Pancreas (tissue), 10 donors: ENCODE measurements around the gene ROS1. TPM values are rescaled to one million over a fixed set of nuclear protein-coding genes. Genes with fewer than 3 reads are reported as not detected.
A peak's percentile ranks its signal among the peaks of the same experiment; 100 is the strongest.

Experiments used
- ATAC-seq, 4 donors: fragments of 200-7000 bp; cut with Tn5 transposase; one replicate each; pipeline versions ENCODE4 v1.8.0 to v1.9.1; 2020; ENCODE audit warnings: mild to moderate bottlenecking in 4 of 4, moderate library complexity in 4 of 4
- DNase-seq, 6 donors: peaks; one replicate each; pipeline ENCODE4 v3.0.0-alpha.2; 2020
- FAIRE-seq: peaks from 2 replicates; lab custom pipeline; 2012; peaks lifted over from hg19 to GRCh38; lab: Jason Lieb, UNC
- H3K27ac ChIP-seq, 4 donors: fragments of 200-600 bp; sonication (generic); 1 replicate in 3 of 4; 2 replicates in 1 of 4; pipeline versions ENCODE4 v1.5.0 to v1.8.0; 2020
- H3K27me3 ChIP-seq, 4 donors: fragments of 200-600 bp; one replicate each; pipeline ENCODE4 v1.8.0; 2021
- H3K36me3 ChIP-seq, 3 donors: fragments of 200-600 bp; sonication (generic) in 1 of 3; one replicate each; pipeline versions ENCODE4 v1.5.0 to v1.8.0; 2020 to 2021
- H3K4me1 ChIP-seq, 3 donors: fragments of 200-600 bp; one replicate each; pipeline ENCODE4 v1.8.0; 2021
- H3K4me3 ChIP-seq, 4 donors: fragments of 200-600 bp; sonication (generic) in 2 of 4; one replicate each; pipeline versions ENCODE4 v1.5.0 to v1.8.0; 2020 to 2021
- H3K9me3 ChIP-seq, 4 donors: fragments of 200-600 bp; one replicate each; pipeline ENCODE4 v1.8.0; 2021
- WGBS, 2 donors: extraction: QIAGEN DNeasy Blood & Tissue Kit; methylation state at CpG; one replicate each; pipeline ENCODE4 v1.1.7; 2013; 5-methylcytosine and 5-hydroxymethylcytosine counted together
- intact Hi-C, 3 donors: fragments of 100-400 bp; cut with DNase I; formaldehyde crosslinking; loops; one replicate each; pipeline versions ENCODE4 v1.11.1 to v1.14.2; 2022
- polyA plus RNA-seq, 2 donors: library from polyadenylated mRNA; stranded (reverse); fragments of 200-250 nt; gene quantifications; one replicate each; pipeline ENCODE4 v1.2.3, GENCODE V29; 2013
- total RNA-seq, 6 donors: library from RNA; stranded (reverse); fragmentation: NEBNext Ultra II Directional in 4 of 6; extraction: Animal tissue kit (Norgen Biotek cat#: 25700) in 4 of 6; gene quantifications; one replicate each; pipeline versions ENCODE4 v1.2.1 to v1.2.4, GENCODE V29; 2021 to 2023
- TF ChIP-seq, protein P1 (sequence below), 4 donors: fragments of 200-600 bp; sonication (generic) in 3 of 4; IDR thresholded peaks; one replicate each; pipeline versions ENCODE4 v1.5.0 to v1.8.0; 2021; ENCODE audit warnings: antibody characterized with exemption in 4 of 4
- donor health status: healthy with polysubstance abuse.
- donor health status: DM: no; HTN: no; CAD: no; lungs with moderate emphysema.
- donor health status: DM: no; HTN: no; CAD: no.
- donor health status: control.
- donor health status: control.
- donor health status: Bipolar disorder and iron deficiency.
- donor health status: DM: yes; HTN: yes; CAD: no.
- donor health status: DM: no; HTN: no; CAD: no.
- donor health status: DM: no; HTN: no; CAD: no.
- donor health status: DM: yes; HTN: yes; CAD: no.

ROS1 gene
- total and polyA plus RNA-seq, 8 donors: 0.02 to 0.09 (median 0.04) TPM; not detected in 2

GRCh38 chr6:117307655-117308054 lies 118.1 kb downstream of the ROS1 start:
- TF ChIP-seq, protein P1, sequence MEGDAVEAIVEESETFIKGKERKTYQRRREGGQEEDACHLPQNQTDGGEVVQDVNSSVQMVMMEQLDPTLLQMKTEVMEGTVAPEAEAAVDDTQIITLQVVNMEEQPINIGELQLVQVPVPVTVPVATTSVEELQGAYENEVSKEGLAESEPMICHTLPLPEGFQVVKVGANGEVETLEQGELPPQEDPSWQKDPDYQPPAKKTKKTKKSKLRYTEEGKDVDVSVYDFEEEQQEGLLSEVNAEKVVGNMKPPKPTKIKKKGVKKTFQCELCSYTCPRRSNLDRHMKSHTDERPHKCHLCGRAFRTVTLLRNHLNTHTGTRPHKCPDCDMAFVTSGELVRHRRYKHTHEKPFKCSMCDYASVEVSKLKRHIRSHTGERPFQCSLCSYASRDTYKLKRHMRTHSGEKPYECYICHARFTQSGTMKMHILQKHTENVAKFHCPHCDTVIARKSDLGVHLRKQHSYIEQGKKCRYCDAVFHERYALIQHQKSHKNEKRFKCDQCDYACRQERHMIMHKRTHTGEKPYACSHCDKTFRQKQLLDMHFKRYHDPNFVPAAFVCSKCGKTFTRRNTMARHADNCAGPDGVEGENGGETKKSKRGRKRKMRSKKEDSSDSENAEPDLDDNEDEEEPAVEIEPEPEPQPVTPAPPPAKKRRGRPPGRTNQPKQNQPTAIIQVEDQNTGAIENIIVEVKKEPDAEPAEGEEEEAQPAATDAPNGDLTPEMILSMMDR (IDR thresholded peaks at IDR 0.05): no peak
- no peaks in the 10 kb centered on the region for H3K4me1 ChIP-seq
- intact Hi-C loops: no loop called here
- H3K27me3 ChIP-seq: no peaks in the 10 kb centered on the region
- H3K36me3 ChIP-seq: no peaks in the 10 kb centered on the region
- FAIRE-seq: no peak
- no peak for ATAC-seq
- WGBS, 2 donors: 80 to 93% methylated on average over 3 of the region's 3 CpGs
- no peak for DNase-seq
- H3K9me3 ChIP-seq: no peaks in the 10 kb centered on the region
- H3K4me3 ChIP-seq: no peak overlapping the region
- H3K27ac ChIP-seq: no peak overlapping the region

- Histone ChIP-seq H3K27me3 (no peaks in the 10 kb centered on the region), H3K4me3 (no peak overlapping the region), H3K36me3 (no peaks in the 10 kb centered on the region), H3K27ac (no peak overlapping the region), H3K4me1 (no peaks in the 10 kb centered on the region), H3K9me3 (no peaks in the 10 kb centered on the region)
- 21 to 24% methylated on average over 3 of the region's 3 CpGs for WGBS, 2 donors
- intact Hi-C loops: no loop called here
- no peak for DNase-seq
- TF ChIP-seq, protein P1 (IDR thresholded peaks at IDR 0.05): no peak
- ATAC-seq: peak in 2 of 4 donors; percentile 44 to 57
- FAIRE-seq: no peak
Measured at GRCh38 chr6:117306227-117306790, 119.4 kb downstream of the ROS1 start.

GRCh38 chr6:117304446-117304845 lies 121.3 kb downstream of the ROS1 start:
- intact Hi-C loops: no loop called here
- H3K27ac ChIP-seq: no peak overlapping the region
- DNase-seq (no peak), FAIRE-seq (no peak), ATAC-seq (no peak)
- no peaks in the 10 kb centered on the region for H3K9me3 ChIP-seq
- TF ChIP-seq, protein P1 (IDR thresholded peaks at IDR 0.05): no peak
- H3K27me3 ChIP-seq: no peaks in the 10 kb centered on the region
- no peak overlapping the region for H3K4me3 ChIP-seq
- WGBS, 2 donors: 80 to 95% methylated on average over 2 of the region's 2 CpGs
- no peaks in the 10 kb centered on the region for H3K4me1 ChIP-seq
- H3K36me3 ChIP-seq: no peaks in the 10 kb centered on the region

DNA sequence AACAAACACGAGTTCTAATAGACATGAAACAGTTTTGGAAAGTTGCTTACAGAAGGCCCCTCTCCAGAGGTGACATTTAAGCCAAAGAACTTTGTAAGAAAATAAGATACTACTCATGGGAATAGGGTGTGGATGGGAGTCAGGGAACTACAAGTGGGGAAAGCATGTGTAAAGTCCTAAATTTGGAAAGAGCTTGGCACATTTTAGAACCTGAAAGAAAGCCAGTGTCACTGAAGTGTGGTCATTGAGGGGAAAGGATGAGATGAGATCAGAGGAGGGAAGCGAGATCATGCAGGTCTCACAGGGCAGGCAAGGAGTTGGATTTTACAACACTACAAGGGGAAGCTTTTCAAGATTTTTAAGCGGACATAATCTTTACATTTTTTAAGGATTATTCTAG lies 122.4 kb downstream of the ROS1 start:
- no peaks in the 10 kb centered on the region for H3K27me3 ChIP-seq
- H3K4me3 ChIP-seq: no peak overlapping the region
- 70 to 73% methylated on average over 3 of the region's 3 CpGs for WGBS, 2 donors
- TF ChIP-seq, protein P1 (IDR thresholded peaks at IDR 0.05): no peak
- DNase-seq (no peak), ATAC-seq (no peak), FAIRE-seq (no peak)
- no peaks in the 10 kb centered on the region for H3K4me1 ChIP-seq
- H3K27ac ChIP-seq: no peak overlapping the region
- intact Hi-C loops: no loop called here
- no peaks in the 10 kb centered on the region for H3K9me3 ChIP-seq
- H3K36me3 ChIP-seq: no peaks in the 10 kb centered on the region

- WGBS, 2 donors: 80 to 95% methylated on average over 3 of the region's 3 CpGs
- H3K9me3 ChIP-seq: no peaks in the 10 kb centered on the region
- H3K27me3 ChIP-seq: no peaks in the 10 kb centered on the region
- FAIRE-seq (no peak), ATAC-seq (no peak), DNase-seq (no peak)
- no peak overlapping the region for H3K27ac ChIP-seq
- intact Hi-C loops: no loop called here
- H3K36me3 ChIP-seq: no peaks in the 10 kb centered on the region
- no peak overlapping the region for H3K4me3 ChIP-seq
- no peaks in the 10 kb centered on the region for H3K4me1 ChIP-seq
- TF ChIP-seq, protein P1 (IDR thresholded peaks at IDR 0.05): no peak
Measured at GRCh38 chr6:117298941-117299340, 126.8 kb downstream of the ROS1 start.
